Adrenal gland (tissue), 5 donors: Measurements from ENCODE around the gene SPOCK1.

Experiments used
- POLR2A ChIP-seq, 2 donors: fragments of 450-650 bp; IDR thresholded peaks; one replicate each; pipeline ENCODE4 v1.6.1; 2017; ENCODE audit warnings: antibody characterized with exemption in 2 of 2, mild to moderate bottlenecking in 2 of 2, moderate library complexity in 1 of 2
- TF ChIP-seq, protein P1 (sequence below), 6 experiments: fragments of 450-650 bp in 4 of 6; fragments of 200-600 bp in 2 of 6; sonication (generic) in 1 of 6; IDR thresholded peaks; 1 replicate in 5 of 6; 2 replicates in 1 of 6; pipeline versions ENCODE4 v1.5.1 to v1.8.0; 2016 to 2021; ENCODE audit warnings: antibody characterized with exemption in 6 of 6, mild to moderate bottlenecking in 2 of 6, moderate library complexity in 1 of 6
- donor health status: DM: no; HTN: no; CAD: no.

DNA sequence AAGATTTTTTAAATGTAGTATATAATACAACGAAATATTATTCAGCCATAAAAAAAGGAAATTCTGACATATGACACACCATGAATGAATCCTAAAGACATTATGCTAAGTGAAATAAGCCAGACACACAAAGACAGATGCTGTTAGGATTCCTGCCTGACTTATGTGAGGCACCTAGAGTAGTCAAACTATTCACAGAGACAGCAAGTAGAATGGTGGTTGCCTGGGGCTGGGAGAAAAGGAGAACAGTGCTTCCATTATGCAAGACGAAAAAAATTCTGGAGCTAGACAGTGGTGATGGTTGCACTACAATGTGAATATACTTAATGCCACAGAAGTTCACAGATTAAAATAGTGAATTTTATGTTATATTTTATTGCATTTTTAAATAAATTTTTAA, 66.8 kb downstream of the SPOCK1 start:
- TF ChIP-seq, protein P1, sequence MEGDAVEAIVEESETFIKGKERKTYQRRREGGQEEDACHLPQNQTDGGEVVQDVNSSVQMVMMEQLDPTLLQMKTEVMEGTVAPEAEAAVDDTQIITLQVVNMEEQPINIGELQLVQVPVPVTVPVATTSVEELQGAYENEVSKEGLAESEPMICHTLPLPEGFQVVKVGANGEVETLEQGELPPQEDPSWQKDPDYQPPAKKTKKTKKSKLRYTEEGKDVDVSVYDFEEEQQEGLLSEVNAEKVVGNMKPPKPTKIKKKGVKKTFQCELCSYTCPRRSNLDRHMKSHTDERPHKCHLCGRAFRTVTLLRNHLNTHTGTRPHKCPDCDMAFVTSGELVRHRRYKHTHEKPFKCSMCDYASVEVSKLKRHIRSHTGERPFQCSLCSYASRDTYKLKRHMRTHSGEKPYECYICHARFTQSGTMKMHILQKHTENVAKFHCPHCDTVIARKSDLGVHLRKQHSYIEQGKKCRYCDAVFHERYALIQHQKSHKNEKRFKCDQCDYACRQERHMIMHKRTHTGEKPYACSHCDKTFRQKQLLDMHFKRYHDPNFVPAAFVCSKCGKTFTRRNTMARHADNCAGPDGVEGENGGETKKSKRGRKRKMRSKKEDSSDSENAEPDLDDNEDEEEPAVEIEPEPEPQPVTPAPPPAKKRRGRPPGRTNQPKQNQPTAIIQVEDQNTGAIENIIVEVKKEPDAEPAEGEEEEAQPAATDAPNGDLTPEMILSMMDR (IDR thresholded peaks at IDR 0.05), result no peak
- no peak for TF ChIP-seq POLR2A (IDR thresholded peaks at IDR 0.05)
